GM18951 (cell line): ENCODE data around the gene YIPF5.

ENCODE experiments used
- POLR2A ChIP-seq: IDR thresholded peaks from 4 replicates; pipeline ENCODE4 v1.6.1; 2011; ENCODE audit warnings: mild to moderate bottlenecking; ENCODE audit not compliant: insufficient read length, insufficient read depth; ENCODE audit errors: extremely low read depth
- in situ Hi-C: fragments of 300-500 bp; cut with MboI; formaldehyde crosslinking; loops from one replicate; pipeline ENCODE4 v1.12.0; 2022; ENCODE audit warnings: low sequenced_read_pairs, mixed read lengths, inconsistent platforms; ENCODE audit not compliant: unreplicated experiment

YIPF5 gene

DNA sequence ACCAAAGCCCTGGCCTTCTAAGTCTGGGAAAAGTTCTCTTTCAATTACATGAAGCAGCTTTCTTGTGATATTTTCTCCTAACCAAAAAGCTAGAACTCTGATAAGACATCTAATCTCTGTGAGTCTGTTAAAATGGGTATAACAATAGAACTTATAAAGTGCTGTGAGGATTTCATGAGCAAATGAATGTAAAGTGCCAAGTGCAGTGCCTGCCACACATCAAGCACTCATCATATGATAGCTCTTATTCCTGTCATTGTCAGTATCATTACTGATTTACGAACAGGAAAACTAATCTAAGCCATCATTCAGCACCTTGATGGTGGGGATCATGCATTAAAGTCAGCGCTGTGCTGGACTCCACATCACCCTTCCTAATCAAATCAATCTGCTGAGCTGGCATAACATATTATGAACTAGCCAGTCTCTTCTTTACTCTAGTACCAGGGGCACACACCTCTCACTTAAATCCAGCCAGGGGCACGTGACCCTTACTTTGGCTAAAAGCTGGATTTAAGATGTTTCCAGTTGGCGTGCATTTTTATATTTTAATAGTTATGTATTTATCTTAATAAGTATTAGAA, 37.3 kb downstream of the YIPF5 start:
- in situ Hi-C loops, result no loop called here
- no peak for TF ChIP-seq POLR2A

DNA sequence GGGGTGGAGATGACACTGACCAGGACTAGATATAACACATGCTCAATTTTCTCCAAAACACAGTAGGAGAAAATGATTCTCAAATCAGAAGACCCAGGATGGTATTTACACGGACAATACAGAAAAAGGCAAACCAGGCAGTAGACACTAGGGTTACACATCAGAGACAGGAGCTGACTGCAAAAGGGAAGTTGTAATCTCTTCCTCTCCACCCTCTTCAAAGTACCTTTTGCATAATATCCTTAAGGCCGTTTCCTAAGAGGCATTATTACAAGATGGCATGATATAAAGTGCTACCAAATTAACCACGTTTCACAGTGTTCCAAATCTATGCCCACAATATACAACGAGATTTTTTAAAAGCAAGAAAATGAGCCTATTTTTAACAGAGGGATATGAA, 39.2 kb downstream of the YIPF5 start:
- no peak for TF ChIP-seq POLR2A
- in situ Hi-C loops, result no loop called here

DNA sequence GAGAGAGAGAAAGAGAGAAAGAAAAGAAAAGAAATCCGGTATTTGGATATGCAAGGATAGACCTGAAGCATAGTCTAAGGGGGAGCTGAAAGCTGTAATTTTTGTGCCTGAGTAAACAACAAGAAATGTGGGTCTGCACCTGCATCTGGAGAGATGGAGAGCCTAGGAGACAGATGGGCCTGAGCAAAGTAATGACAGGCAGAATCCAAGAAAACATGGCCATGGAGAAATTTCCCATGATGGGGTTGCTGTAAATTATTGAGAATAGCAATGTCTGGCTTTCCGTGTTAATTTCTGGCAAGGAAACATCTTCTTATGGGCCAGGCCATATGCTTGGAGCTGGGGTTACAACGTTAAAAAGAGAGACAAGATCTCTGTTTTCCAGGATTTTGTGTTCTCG, 40.2 kb downstream of the YIPF5 start:
- TF ChIP-seq POLR2A, result no peak
- in situ Hi-C loops, result no loop called here

DNA sequence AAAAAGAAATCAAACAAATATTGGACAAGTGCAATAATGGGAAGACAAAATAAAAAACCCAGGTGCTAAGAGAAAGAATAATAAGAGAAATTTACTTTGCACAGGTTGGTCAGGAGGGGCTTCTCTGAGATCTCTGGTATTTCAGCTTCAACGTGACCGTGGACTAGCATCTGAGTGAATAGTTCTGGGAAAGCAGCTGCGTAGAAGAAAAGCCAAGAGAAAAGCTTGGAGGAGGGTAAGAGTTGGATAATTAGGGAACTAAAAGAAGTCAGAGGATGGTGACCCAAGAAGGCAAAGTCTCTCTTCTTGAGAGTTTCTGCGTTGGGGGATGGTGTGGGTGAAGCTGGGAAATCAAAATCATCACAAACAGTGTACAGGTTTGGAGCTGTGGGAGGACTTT, 41.6 kb downstream of the YIPF5 start:
- in situ Hi-C loops, result no loop called here

DNA sequence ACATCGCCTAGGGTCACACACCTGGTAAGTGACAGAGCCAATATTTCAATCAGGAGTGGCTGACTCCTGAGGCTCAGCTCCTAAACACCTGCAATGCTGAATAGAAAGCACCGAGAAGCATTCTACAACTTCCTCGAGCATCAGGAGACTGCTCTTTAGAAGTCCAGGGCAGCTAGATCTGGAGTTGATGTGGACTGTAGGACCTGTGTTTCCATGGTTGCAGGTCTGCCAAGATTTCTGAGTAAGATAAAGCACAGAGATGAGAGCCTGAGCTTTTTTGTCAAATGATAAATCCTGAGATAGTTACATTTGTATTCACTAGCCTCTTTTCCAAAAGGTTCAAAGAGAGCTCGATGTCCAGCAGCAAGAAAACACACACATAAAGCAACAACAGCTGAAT, 43.8 kb downstream of the YIPF5 start:
- in situ Hi-C loops, result no loop called here
- no peak for TF ChIP-seq POLR2A

More for the DNA sequence above, 41.6 kb downstream of the YIPF5 start:
- no peak for TF ChIP-seq POLR2A

DNA sequence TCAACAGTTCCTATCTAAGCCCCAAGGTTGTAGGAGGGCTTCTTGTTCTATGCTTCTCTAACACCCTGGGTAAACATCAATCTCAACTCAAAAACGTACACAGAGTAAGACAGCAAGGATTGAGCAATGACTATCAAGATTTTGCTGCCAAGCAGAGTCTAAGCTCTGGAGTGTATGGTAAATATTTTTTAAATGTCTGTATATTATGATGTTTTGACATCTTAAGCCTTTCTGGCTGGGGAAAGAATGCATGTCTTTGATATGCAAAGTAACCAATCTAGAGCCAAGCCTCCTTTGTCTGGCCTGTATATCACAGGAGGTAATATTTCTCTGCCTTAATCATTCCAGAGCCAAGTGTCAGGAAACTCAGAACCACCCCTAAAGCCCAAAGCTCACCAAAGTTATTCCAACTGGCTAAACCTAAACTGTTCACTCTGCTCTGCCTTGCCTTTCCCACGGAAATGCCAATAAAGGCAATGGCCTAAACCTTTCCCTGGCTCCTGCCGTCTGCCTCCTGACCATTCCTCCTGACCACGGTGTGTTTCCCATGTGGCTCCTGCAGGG, 45.2 kb downstream of the YIPF5 start:
- TF ChIP-seq POLR2A, result no peak
- in situ Hi-C loops, result no loop called here

DNA sequence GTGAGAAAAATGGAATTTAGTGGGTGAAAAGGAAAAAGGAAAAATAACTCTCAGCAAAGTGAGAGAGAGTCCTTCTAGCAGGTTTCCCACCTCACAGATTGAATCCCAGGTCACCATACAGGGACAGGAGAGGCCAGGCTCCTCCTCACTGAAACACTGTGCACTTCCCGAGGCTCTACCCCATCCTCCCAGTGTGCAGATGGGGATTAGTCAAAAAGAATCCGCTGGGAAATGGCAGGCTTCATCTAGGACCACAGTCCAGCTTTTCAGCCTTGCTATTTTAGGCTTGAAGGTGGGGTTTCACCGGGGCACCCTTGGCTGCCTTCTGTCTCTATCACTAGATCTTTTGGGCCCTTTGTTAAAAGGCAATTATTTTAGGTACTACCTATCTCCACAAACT, 47.8 kb downstream of the YIPF5 start:
- in situ Hi-C loops, result no loop called here
- TF ChIP-seq POLR2A, result no peak

DNA sequence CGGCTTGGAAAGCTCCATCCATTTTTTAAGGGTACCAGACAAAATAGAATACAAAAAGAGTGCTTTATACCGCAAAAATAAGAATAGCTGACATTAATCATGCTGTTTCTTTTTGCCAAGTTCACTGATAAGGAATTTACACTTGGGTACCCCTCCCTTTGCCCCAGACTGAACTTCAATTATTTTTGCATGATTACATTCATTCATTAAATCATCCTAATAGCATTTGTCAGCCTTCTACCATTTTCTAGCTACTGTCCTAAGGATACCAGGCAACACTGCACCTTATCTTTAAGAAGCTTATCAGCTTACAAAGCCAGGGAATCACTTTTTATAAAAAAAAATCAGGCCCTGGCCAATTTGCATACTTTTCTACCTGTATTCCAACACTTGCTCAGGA, 48.4 kb downstream of the YIPF5 start:
- no peak for TF ChIP-seq POLR2A

DNA sequence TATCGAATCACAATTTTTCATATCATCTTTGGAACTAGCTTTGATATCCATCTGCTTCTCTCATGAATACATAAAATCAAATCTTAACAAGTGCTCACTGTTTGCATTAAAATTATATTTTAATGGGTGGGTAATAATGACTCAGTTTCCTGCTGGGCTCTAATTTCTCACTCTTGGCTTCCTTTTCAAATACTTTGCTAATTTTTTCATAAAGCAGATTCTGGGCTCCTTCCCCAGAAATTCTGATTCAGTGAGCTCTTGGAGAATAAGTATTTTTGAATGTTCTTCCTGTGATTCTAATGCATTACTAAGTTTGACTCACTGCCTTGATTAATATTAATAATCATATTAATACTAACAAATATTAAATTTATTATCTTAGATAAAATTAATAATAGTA, 48.9 kb downstream of the YIPF5 start:
- TF ChIP-seq POLR2A, result no peak
- in situ Hi-C loops, result no loop called here

More for the DNA sequence above, 48.4 kb downstream of the YIPF5 start:
- in situ Hi-C loops, result no loop called here

DNA sequence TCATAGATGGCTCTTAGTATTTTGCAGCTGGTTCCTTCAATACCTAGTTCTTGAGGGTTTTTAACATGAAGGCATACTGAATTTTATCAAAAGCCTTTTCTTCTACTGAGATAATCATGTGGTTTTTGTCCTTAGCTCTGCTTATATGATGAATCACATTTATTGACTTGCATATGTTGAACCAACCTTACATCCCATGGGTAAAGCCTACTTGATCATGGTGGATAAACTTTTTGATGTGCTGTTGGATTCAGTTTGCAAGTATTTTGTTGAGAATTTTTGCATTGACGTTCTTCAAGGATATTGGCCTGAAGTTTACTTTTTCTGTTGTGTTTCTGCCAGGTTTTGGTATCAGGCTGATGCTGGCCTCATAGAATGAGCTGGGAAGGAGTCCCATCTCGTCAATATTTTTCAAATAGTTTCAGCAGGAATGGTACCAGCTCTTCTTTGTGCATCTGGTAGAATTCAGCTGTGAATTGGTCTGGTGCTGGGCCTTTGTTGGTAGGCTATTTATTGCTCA, 49.7 kb downstream of the YIPF5 start:
- in situ Hi-C loops, result no loop called here
- no peak for TF ChIP-seq POLR2A

DNA sequence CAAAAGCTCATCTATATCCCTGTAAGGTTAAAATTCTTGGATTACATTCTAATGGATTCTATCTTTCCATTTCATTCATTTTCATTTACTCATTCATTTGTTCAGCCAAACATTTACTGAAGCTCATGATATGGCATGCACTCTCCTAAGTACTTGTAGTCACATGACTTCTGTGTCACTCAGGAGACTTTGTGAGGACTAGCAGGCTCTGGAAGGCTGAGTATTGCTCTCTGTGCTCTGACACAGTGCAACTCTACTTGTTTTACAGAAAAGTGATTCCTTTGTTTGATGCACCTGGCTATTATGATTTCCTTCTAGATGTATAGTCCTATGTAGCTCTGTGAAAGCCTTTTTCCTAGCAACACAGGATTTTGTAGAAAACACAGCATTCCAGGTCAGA, 53.0 kb downstream of the YIPF5 start:
- TF ChIP-seq POLR2A, result no peak
- in situ Hi-C loops, result no loop called here

DNA sequence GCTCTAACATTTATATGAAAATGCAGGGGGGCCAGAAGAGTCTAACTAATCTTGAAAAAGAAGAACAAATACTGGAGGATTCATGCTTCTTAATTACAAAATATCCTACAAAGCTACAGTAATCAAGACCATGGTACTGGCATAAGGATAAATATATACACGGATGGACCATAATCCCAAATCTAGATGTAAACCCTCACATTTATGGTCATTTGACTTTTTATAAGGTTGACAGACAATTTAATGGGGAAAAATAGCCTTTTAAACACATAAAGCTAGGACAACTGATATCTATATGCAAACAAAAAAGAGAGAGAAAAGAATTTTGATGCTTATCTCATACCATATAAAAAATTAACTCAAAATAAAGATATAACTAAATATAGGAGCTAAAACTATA, 55.9 kb downstream of the YIPF5 start:
- in situ Hi-C loops, result no loop called here
- TF ChIP-seq POLR2A, result no peak
